ENCODE data around the gene WIPF3.
A peak's percentile ranks its signal among the peaks of the same experiment; 100 is the strongest.

The WIPF3 gene

GRCh38 chr7:29915481-29916215, 109.3 kb downstream of the WIPF3 start:
- DNase-seq (ENCODE audit: low spot score), result no peak

- DNase-seq (ENCODE audit: low spot score), result no peak
Measured at GRCh38 chr7:29917641-29918040, 111.3 kb downstream of the WIPF3 start.

DNA sequence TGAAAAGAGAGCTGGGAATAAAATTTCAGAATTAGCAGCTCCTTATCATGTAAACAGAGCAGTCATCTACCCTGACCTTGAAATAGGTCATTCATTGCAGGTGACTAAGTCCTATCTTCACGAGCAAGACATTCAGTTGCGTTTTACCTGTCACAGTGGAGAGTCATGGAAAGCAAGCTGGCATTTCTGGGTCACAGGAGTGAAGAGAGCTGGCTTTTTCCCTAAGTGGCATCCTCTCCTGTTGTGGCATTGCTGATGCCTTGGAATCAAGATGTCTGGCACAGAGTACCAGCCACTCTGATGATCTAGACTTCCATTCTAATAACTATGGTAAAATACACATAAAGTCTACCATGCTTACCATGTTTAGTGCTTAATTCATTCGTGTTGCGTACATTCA, 112.5 kb downstream of the WIPF3 start:
- no peak for DNase-seq (ENCODE audit: low spot score)

DNA sequence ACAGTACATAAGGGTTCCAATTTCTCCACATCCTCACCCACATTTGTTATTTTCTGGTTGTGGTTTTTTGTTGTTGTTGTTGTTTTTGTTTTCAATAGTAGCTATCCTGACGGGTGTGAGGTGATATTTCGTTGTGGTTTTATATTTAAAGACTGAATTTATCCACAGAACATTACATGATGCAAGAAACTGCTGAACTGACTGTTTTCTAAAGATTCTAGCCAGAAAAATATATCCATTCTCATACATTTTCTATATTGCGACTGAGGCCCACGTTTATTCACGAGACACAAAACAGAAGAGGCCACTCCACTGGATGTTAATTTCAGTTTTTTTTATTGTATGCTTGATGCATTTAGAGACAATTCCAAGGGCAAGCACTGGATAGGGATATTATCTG, 113.5 kb downstream of the WIPF3 start:
- DNase-seq (ENCODE audit: low spot score), result no peak

GRCh38 chr7:29920491-29920890, 114.2 kb downstream of the WIPF3 start:
- no peak for DNase-seq (ENCODE audit: low spot score)

GRCh38 chr7:29921404-29922010, 115.2 kb downstream of the WIPF3 start:
- peak; percentile 57 for DNase-seq (ENCODE audit: low spot score)

DNA sequence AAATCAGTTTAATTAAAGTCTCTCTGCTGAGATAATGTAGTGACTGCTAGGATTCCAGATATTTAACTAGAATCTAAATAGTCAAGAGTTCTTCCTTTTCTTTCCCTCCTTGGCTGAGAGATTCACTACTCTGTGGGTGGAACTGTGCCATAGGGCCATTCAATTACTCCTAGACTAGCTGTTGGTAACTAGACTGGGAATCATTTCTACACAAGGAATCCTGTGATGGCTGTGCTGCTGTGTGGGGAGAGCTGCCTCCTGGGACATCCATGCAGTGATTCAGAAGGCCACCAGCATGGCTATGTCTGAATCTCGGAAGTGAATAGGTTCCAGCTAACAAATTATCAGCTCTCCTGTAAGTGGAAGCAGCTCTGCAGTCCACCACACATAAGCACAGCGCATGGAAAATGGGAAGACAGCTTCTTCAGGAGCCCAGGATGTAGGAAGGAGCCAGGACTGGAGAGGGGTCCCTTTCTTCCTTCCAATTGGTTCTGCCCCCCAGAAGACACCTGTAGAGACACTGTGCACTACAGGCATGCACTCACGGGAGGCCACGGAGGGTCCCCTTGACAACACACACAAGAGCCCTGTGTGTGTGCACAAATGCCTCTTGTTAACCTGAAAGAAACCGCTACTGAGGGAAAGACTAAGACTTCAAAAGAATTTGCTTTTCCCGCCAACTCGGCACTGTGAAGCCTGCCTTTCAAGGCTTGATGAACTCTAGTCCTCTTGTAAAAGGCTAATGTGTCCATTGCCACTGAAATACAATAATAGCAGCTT, 116.8 kb downstream of the WIPF3 start:
- DNase-seq (ENCODE audit: low spot score), result no peak

DNA sequence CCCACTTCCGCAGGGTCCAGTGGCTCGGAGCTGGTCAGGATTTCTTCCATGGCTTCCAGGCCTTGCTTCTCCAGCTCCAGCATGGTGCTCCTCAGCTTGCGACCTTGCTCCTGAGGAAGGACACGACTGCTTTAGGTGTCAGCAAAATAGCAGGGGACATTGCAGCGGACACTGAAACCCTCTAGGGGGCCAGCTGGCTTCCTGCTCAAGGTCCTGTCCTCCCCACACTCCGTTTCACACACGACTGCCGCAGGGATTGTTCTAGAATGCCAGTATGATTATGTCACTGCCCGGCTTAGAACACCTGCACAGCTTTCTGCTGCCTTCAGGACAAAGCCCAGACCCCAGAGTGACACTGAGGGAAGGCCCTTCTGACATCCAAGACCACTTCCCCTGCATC, 117.7 kb downstream of the WIPF3 start:
- DNase-seq (ENCODE audit: low spot score), result no peak

DNA sequence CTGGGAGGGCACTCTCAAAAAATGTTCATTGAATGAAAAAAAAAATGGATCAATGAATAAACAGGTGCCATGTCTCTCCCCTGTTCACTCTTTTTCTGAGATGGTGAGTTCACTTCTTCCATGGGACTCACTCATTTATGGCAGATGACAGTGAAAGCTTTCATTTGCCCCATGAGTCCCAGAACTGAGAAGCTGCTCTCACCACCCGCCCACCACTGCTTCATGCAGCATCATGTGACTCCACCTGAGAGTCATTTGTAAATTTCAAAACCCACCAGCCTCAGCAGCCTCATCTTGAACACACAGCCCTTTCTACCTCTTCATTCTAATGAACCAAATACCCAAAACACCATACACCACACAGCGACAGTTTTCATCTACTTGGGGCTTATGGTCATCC, 118.4 kb downstream of the WIPF3 start:
- no peak for DNase-seq (ENCODE audit: low spot score)

DNA sequence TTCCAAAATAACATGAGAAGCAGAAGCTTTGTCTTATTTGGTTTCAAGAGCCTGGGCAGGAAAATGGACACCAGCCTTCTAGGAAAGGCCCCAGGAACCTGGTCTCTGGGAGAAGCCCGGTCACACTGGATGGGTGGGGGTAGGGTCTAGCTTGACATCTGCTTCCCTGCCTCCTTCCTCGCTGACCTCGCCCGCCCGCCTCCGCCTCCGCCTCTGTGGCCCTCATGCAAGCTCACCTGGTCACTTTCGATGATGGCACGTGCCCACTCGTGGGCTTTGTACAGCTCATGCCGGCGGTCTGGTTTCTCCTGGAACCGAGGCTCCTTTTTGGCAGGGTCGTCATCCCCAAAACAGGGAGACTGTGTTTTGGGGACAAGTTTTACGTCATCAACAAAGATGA, 119.9 kb downstream of the WIPF3 start:
- no peak for DNase-seq (ENCODE audit: low spot score)

DNA sequence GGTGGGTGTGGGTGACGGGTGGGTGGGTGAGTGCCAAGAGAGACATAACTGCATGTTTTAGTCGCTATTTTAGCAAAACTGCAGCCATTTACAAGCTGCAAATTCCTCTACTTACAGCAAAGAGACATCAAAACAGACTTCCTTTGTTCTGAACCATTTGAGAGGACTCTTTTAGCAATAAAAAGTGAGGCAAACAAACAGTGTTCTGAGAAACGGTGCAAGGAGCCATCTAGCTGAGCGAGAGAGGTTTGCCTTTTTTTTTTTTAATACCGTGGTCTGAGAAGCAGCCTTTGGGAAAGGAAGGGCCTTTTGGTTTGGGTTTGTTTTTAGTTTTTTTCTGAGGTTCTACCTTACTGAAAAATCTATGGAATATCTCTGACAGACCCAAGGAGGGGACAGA, 120.4 kb downstream of the WIPF3 start:
- DNase-seq (ENCODE audit: low spot score), result no peak

- DNase-seq (ENCODE audit: low spot score), result no peak
Measured at GRCh38 chr7:29929018-29929807, 122.9 kb downstream of the WIPF3 start.

- no peak for DNase-seq (ENCODE audit: low spot score)
Measured at GRCh38 chr7:29935111-29935510, 128.8 kb downstream of the WIPF3 start.

DNA sequence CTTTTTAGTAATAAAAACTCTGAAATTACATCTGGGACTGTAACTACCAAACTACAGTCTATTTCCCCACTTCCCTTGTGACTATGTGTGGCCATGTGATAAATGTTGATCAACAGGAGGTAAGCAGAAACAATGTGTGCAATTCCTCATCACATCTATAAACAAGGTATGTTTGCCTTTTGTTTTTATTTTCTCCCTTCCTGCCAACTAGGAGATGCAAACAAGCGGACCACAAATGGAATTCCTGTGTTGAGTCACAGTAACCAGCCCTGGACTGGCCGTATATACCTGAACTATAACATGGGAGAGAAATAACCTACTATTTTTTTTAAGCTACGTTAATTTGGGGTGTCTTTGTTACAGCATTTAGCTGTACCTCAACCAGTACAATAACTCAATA, 130.8 kb downstream of the WIPF3 start:
- no peak for DNase-seq (ENCODE audit: low spot score)

DNA sequence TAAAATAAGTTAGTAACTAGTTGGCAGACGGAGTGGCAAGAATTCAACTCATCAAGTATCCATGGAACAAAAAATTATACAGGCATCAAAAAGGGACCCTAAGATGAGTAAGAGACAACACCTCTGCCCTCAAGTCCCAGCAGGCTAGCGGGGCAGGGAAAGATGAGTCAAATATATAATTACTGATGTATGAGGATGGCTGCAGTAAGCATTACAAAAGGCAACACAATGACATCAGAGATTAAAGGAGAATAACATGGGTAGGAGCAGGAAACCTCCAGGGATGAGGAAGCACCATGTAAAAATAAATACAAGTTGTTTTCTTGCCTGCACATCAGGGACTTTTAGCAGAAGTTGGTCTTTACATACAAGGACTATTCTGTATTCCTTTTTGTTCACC, 133.9 kb downstream of the WIPF3 start:
- no peak for DNase-seq (ENCODE audit: low spot score)

DNA sequence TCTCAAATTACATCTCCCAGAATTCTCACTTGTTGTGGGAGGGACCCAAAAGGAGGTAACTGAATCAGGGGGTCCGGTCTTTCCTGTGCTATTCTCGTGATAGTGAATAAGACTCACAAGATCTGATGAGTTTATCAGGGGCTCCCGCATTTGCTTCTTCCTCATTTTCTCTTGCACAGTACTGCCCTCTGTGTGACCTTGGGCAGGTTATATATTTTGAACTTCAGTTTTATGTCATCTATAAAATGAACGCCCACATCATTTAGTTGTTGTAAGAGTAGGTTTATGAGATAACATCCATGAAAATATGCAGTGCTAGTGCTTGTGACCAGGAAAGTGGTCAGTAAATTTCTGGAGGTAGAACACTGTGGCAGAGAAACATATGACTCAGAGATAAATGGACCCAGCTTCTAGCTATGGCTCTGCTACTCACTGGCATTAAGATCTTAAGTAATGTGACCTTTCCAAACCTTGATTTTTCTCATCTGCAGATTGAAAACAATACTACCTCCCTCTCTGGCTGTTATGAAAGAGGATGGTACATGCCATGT, 139.0 kb downstream of the WIPF3 start:
- DNase-seq (ENCODE audit: low spot score), result no peak

DNA sequence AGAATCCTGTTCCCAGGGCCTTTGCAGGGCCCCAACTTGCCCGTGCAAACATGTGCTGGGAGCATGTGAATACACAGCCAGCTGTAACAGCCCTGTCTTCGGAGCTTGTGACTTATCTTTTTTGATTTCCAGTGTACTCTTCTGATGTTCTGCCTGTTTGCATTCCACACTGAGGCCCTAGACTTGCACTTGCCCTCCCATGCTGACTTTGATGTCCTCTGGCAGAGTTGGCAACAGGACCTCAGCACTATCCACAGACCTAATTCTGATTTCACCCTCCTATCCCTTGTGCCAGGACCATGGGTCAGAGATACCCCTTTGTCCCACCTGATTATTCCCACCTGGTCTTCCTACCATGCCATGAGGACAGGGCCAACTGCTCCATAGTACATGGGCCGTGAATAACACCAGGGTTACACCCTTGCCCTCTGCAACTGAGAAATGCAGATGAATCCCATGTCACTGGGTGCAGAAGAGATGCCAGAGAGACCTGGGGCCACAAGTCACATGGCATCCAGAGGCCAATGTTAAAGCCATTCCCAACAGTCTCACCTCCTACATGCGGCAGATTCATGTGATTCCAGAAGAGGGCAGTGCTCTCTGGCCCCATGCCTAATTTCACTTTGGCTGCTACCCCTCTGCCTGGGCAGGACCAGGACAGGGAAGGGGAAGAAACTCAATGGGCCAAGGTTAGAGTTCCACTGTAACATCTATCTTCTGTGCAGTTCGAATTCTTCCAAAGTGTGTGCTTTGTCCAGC, 140.3 kb downstream of the WIPF3 start:
- no peak for DNase-seq (ENCODE audit: low spot score)

- no peak for DNase-seq (ENCODE audit: low spot score)
Measured at GRCh38 chr7:29948587-29948986, 142.3 kb downstream of the WIPF3 start.

GRCh38 chr7:29950480-29950879, 144.2 kb downstream of the WIPF3 start:
- no peak for DNase-seq (ENCODE audit: low spot score)

- no peak for DNase-seq (ENCODE audit: low spot score)
Measured at GRCh38 chr7:29951206-29951605, 144.9 kb downstream of the WIPF3 start.

DNA sequence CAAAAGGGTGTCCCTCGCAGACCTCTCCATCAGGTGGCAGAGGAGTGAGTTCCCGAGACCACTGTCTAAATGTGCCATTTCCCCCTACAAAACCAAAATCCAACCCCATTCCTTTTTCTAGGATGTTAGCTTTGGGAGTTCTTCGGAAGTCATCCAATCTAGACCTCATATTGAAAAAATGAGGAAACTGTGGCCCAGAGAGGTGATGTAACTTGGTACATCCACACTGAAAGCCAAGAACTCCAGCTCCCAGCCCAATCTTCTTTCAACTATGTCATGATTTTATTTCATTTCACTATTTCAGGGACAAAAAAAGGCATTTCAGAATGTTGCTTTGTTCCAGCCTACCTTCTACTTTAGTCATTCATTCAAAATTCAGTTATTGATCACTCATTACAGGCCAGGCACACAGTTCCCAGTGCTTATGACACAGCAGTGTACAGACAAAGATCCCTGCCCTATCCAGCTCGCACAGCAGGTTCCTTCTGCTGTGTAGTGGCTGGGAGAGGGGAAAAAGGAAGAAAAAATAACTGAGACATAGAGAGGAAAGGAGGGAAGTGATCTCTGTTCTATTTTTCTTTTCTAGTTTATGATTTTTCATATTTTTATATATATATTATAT, 147.5 kb downstream of the WIPF3 start:
- no peak for DNase-seq (ENCODE audit: low spot score)

Measured in CD4-positive, alpha-beta T cell treated with Interleukin-2 at 100 ng/mL for 4 hours (primary cell).